Ovary (tissue), 3 donors: Measurements from ENCODE around the gene AFF3.

ENCODE experiments used
- EP300 ChIP-seq: sonication (generic); formaldehyde crosslinking; IDR thresholded peaks from one replicate; pipeline ENCODE4 v1.6.1; 2017; ENCODE audit warnings: antibody characterized with exemption
- POLR2A ChIP-seq: fragments of 450-650 bp; IDR thresholded peaks from one replicate; pipeline ENCODE4 v1.6.1; 2017; ENCODE audit warnings: antibody characterized with exemption, mild to moderate bottlenecking, moderate library complexity
- TF ChIP-seq, protein P1 (sequence below), 3 donors: fragments of 450-650 bp in 2 of 3; fragments of 200-600 bp in 1 of 3; IDR thresholded peaks; one replicate each; pipeline versions ENCODE4 v1.5.1 to v1.8.0; 2016 to 2022; ENCODE audit warnings: antibody characterized with exemption in 3 of 3, mild to moderate bottlenecking in 1 of 3
- donor health status: DM: no; HTN: no; CAD: no.

DNA sequence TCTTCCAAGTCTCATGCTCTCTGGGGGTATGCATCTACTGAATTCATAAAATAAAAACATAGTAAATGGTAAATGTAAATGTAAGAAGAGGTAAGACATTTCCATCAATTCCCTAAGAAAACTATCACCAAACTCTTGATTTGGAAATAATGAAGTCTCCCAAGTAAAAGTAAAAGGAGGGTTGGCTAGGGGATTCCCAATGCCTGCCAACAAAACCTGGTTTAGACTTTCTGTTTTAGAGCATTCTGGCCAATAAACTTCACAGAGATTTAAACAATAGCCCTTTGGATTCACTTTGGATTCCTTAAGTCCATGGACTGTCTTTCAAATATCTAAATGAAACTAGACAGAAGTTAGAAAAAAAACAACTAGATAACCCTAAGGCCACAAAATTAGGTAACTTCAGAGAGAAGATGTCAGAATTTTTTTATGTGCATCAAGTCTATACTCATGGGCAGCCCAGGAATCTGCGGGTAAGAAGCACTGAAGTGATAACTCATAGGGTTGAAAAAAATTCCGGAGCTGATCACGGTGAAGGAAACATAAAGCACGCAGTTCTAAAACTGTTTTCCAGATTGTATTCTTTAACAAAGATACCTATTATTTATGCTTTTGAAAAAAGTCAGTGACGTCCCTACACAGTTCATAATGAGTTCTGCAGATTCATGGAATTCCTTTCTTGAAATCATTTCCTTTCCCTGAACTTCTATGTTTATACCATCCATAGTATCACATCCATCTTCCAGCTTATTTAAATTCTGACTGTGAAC, 263.6 kb downstream of the AFF3 start:
- TF ChIP-seq, protein P1, sequence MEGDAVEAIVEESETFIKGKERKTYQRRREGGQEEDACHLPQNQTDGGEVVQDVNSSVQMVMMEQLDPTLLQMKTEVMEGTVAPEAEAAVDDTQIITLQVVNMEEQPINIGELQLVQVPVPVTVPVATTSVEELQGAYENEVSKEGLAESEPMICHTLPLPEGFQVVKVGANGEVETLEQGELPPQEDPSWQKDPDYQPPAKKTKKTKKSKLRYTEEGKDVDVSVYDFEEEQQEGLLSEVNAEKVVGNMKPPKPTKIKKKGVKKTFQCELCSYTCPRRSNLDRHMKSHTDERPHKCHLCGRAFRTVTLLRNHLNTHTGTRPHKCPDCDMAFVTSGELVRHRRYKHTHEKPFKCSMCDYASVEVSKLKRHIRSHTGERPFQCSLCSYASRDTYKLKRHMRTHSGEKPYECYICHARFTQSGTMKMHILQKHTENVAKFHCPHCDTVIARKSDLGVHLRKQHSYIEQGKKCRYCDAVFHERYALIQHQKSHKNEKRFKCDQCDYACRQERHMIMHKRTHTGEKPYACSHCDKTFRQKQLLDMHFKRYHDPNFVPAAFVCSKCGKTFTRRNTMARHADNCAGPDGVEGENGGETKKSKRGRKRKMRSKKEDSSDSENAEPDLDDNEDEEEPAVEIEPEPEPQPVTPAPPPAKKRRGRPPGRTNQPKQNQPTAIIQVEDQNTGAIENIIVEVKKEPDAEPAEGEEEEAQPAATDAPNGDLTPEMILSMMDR (IDR thresholded peaks at IDR 0.05) = no peak
- no peak for TF ChIP-seq POLR2A
- no peak for TF ChIP-seq EP300
